HG03139 (cell line): Measurements from ENCODE around the gene KRTAP5-9.
"Not testable (repeated sequence)": the region's sequence is repeated elsewhere in the genome, so short reads cannot be mapped to it uniquely, and the experiment has no call there.

ENCODE experiments used
- ATAC-seq: cut with Tn5 transposase; IDR thresholded peaks from one replicate; pipeline ENCODE4 v1.9.1; 2021; ENCODE audit not compliant: unreplicated experiment

KRTAP5-9 gene

DNA sequence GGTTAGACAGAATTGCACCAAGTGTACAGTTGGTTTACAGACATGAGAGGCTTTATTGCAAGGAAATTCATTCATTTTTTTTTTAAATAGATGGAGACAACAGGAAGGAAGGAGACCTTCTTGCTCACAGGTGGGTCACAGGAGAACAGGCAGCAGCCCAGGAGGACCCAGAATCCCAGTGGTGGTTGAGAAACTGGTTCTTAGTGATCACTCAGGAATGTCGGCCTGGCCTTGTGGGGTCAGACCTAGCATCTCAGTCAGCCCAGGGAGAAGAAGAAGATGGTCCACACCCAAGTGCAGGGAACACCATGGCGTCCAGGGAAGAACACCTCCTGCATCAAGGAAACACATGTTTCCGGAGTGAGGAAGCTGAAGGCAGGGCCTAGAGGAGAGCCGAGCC is 33.6 kb downstream of the KRTAP5-9 start:
- no peak for ATAC-seq

DNA sequence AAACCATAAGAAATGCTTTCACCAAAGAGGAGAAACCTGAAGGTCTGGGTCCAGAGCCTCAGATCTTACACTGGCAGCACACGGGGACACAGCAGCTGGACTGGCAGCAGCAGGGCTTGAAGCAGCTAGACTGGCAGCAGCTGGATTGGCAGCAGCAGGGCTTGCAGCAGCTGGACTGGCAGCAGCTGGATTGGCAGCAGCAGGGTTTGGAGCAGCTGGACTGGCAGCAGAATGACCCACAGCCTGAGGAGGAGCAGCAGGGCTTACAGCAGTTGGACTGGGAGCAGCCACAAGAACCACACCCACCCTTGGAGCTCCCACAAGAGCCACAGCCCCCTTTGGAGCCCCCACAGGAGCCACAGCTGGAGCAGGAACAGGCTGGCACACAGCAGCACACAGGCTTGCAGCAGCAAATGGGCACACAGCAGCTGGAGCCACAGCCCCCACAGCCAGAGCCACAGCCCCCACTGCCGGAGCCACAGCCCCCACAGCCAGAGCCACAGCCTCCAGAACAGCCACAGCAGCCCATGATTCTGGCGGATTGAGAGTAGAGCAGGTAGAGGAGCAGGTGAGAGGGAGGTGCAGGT is 34.2 kb downstream of the KRTAP5-9 start, which contains the start of gene KRTAP5-11:
Gene KRTAP5-11 (minus strand): TSS at position 567 of the 587 bp plus-strand sequence. CDS start 38 bp downstream, at position 529.
- no peak for ATAC-seq

DNA sequence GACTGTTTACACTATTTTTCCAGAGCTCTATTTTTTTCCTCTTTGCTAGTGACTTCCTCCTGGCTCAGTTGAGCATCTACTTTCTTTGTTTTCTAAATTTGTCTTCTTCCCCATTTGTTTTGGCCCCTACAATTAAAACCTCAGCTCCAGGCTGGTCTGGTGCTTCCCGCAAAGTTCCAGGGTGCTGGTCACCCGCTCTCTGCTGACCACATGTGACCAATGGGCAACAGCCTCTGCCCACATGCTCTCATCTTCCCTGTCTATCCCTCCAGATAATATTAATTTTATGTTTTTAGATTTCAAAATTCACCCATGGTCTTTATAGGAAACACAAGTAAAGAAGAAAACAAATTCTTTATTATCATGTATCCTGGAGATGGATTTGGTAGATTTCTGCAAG is 34.7 kb downstream of the KRTAP5-9 start:
- not testable (repeated sequence) for ATAC-seq

DNA sequence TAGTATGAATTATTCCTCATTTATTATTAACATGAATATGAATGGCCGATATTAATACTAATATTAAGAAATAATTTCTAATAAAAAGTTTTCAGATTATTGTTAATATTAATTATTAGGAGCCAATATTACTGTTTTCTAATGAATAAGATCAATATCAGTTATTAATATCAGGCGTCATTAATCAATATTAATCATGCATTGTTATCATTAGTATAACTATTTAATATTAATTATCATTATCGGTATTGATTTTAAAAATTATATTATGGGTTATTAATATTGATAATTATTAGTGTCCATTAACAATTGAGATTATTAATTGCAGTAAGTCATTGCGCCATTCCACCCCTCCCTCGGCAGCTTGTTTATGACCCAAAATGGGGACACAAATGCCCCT is 37.5 kb downstream of the KRTAP5-9 start:
- ATAC-seq: not testable (repeated sequence)

DNA sequence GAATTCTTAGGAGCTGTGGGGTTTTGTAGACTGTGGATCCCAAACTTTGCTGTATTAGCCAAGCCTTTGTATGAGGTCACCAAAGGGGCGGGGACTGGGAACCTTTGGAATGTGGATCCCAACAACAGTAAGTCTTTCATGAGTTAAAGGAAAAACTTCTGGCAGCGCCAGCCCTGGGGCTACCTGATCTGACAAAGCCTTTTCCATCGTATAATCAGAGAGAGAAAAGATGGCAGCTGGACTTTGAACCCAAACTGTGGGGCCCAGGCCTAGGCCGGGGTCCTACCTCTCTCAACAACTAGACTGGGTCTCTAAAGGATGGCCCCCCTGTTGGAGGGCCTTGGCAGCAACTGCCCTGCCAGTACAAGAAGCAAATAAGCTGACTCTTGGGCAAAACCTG is 40.1 kb downstream of the KRTAP5-9 start:
- not testable (repeated sequence) for ATAC-seq

DNA sequence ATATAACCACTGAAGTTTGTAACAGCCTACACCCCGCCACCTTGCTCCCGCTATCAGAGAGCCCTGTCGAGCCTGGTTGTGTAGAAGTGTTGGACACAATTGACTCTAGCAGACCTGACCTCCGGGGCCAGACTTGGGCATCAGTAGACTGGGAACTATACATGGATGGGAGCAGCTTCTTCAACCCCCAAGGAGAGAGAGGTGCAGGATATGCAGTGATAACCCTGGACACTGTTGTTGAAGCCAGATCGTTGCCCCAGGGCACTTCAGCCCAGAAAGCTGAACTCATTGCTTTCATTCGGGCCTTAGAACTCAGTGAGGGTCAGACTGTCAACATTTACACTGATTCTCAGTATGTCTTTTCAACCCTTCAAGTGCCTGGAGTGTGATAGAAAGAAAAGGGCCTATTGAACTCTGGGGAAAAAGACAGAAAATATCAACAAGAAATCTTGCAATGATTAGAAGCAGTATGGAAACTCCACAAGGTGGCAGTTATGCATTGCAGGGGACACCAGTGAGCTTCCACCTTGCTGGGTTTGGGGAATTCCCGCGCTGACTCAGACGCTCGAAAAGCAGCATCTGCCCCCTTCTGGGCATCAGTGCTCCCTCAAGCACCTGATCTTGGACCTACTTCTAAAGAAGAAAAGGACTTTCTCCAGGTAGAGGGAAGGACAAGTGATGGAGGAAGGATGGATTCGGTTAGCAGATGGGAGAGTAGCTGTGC is 40.8 kb downstream of the KRTAP5-9 start:
- ATAC-seq: not testable (repeated sequence)

DNA sequence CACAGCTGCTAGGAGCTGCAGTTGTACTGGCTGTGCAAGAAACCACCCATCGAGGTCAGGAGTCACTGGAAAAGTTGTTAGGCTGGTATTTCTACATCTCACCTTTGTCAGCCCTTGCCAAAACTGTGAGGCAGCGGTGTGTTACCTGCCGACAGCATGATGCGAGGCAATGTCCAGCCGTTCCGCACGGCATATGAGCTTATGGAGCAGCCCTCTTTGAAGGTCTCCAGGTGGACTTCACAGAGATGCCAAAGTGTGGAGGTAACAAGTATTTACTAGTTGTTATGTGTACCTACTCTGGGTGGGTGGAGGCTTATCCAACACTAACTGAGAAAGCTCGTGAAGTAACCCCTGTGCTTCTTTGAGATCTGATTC is 41.3 kb downstream of the KRTAP5-9 start:
- not testable (repeated sequence) for ATAC-seq
